Effector memory CD4-positive, alpha-beta T cell (primary cell): ENCODE results near the gene SCO1.

Experiments used
- DNase-seq, 3 donors: peaks; one replicate each; pipeline ENCODE4 v3.0.0-alpha.2; 2020
- H3K27ac ChIP-seq: 2 replicates; pipeline ENCODE4 v1.7.0; 2013; ENCODE audit warnings: mild to moderate bottlenecking, low read length, moderate library complexity; ENCODE audit not compliant: insufficient read depth, poor library complexity, severe bottlenecking
- H3K27me3 ChIP-seq: replicated peaks from 2 replicates; pipeline ENCODE4 v1.7.0; 2013; ENCODE audit warnings: mild to moderate bottlenecking, low read length; ENCODE audit not compliant: insufficient read depth, control insufficient read depth, poor library complexity, severe bottlenecking
- H3K36me3 ChIP-seq: 2 replicates; pipeline ENCODE4 v1.7.0; 2013; ENCODE audit warnings: mild to moderate bottlenecking, low read length, moderate library complexity; ENCODE audit not compliant: control insufficient read depth, insufficient read depth
- H3K4me1 ChIP-seq: 2 replicates; pipeline ENCODE4 v1.7.0; 2013; ENCODE audit warnings: low read length, mild to moderate bottlenecking; ENCODE audit not compliant: control insufficient read depth, insufficient read depth, poor library complexity, severe bottlenecking
- H3K4me3 ChIP-seq: 2 replicates; pipeline ENCODE4 v1.7.0; 2013; ENCODE audit warnings: low read length, low read depth, mild to moderate bottlenecking; ENCODE audit not compliant: insufficient read depth, poor library complexity, severe bottlenecking
- H3K9me3 ChIP-seq: 2 replicates; pipeline ENCODE4 v1.7.0; 2013; ENCODE audit warnings: mild to moderate bottlenecking, low read length, moderate library complexity; ENCODE audit not compliant: control insufficient read depth

SCO1 gene

DNA sequence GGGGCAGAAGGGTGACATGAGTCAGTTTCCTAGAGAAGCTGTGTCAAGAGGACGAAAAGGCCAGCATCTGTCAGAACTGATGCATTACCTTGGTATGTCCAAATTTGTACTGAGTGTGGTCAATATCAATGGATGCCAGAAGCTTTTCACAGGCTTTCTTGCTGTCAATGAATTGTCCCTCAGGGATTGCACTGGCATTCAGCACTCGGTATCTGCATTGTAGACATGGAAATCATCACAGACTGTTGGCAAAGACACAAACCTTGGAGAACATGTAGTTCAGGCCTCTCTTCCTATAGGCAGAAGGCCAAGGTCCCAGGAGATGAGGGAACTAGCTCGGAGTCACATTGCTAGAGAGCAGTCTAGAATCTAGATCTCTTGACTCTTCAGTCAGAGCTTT, 56.9 kb downstream of the SCO1 start:
- no peak for DNase-seq
- Histone ChIP-seq H3K36me3 (peaks cover 19% of the 10 kb centered on the region), H3K9me3 (no peaks in the 10 kb centered on the region), H3K4me1 (no peaks in the 10 kb centered on the region), H3K4me3 (no peak overlapping the region), H3K27me3 (no peaks in the 10 kb centered on the region), H3K27ac (no peak overlapping the region)

GRCh38 chr17:10638151-10638550, 59.2 kb downstream of the SCO1 start:
- Histone ChIP-seq H3K4me3 (no peak overlapping the region), H3K9me3 (no peaks in the 10 kb centered on the region), H3K27ac (no peak overlapping the region), H3K36me3 (peaks cover 22% of the 10 kb centered on the region), H3K4me1 (no peaks in the 10 kb centered on the region), H3K27me3 (no peaks in the 10 kb centered on the region)
- no peak for DNase-seq

- no peak for DNase-seq
- H3K36me3 ChIP-seq: peaks cover 16% of the 10 kb centered on the region
- H3K4me3 ChIP-seq: no peak overlapping the region
Observed at GRCh38 chr17:10635290-10635689, 62.0 kb downstream of the SCO1 start.

GRCh38 chr17:10633738-10634379, 63.5 kb downstream of the SCO1 start:
- H3K36me3 ChIP-seq: peaks cover 14% of the 10 kb centered on the region

More at GRCh38 chr17:10635290-10635689, 62.0 kb downstream of the SCO1 start:
- no peaks in the 10 kb centered on the region for H3K9me3 ChIP-seq
- H3K4me1 ChIP-seq: no peaks in the 10 kb centered on the region
- H3K27ac ChIP-seq: no peak overlapping the region
- no peaks in the 10 kb centered on the region for H3K27me3 ChIP-seq

DNA sequence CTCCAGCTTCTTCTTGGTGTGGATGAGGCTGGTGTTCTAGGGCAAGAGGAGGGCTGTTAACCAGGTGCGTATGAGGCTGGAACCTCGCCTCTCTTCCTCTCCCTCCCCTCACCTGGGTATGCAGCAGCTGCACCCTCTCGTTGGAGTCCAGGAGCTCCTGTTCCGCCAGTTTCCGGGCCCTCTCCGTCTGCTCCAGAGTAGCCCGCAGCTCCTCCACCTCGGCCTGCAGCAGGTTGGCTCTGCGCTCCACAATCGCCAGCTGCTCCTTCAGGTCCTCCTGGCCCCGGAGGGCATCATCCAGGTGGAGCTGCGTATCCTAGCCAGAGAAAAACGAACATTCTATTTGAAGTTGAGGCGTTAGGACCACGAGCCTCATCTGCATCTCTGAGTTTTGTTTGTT, 65.6 kb downstream of the SCO1 start:
- Histone ChIP-seq H3K27ac (no peak overlapping the region), H3K4me1 (no peaks in the 10 kb centered on the region), H3K4me3 (no peak overlapping the region), H3K9me3 (no peaks in the 10 kb centered on the region), H3K36me3 (peaks cover 8% of the 10 kb centered on the region), H3K27me3 (no peaks in the 10 kb centered on the region)
- no peak for DNase-seq

More at GRCh38 chr17:10633738-10634379, 63.5 kb downstream of the SCO1 start:
- Histone ChIP-seq H3K4me3 (no peak overlapping the region), H3K9me3 (no peaks in the 10 kb centered on the region), H3K4me1 (no peaks in the 10 kb centered on the region), H3K27ac (no peak overlapping the region), H3K27me3 (no peaks in the 10 kb centered on the region)
- no peak for DNase-seq

DNA sequence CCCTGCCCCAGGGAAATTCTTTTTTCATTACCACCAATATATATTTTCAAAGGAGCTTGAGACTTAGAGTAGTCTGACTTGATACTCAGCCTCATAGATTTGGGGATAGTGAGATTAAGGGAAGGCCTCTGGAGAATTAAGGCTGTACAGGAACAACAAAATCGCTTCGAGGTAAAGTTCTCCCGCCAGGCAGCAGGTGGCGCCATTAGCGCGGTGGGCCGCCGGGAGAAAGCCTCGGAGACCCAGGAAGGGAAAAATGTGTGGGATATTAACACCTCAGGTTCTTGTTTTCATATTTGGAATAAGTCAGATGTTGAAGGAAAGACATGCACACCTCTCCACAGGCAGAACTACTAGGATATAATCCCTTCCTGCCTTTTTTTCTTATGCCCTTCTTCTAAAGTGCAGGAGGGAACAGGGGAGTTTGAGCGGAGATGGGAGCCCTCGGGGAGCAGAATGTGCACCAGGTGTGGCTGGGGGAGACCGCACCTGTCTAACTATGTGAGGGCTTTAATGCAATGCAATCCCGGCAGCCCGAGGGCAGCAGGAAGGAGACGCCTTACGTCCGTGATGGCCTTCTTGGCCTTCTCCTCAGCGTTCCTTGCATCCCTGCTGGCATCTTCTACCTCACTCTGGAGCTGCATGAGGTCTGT, 66.2 kb downstream of the SCO1 start:
- no peak overlapping the region for H3K4me3 ChIP-seq
- no peaks in the 10 kb centered on the region for H3K4me1 ChIP-seq
- H3K9me3 ChIP-seq: no peaks in the 10 kb centered on the region
- no peak overlapping the region for H3K27ac ChIP-seq
- no peaks in the 10 kb centered on the region for H3K27me3 ChIP-seq
- H3K36me3 ChIP-seq: peaks cover 8% of the 10 kb centered on the region
- DNase-seq: no peak

DNA sequence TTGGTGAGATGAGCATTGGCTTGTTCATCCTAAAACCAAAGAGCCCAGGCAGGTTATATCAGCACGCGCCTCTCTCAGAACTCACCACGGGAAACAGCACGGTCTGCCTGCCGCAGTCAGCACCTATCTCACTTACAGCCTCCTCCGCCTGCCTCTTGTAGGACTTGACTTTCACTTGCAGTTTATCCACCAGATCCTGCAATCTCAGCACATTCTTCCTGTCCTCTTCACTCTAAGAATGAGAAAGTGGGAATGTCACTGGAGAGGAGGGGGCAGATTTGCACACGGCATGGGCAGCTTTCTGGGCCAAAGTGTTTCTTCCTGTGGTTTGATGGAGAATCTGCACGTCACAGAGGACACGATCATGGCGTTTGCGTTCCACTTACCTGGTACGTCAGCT, 67.6 kb downstream of the SCO1 start:
- no peaks in the 10 kb centered on the region for H3K27me3 ChIP-seq
- H3K4me3 ChIP-seq: no peak overlapping the region
- H3K9me3 ChIP-seq: no peaks in the 10 kb centered on the region
- H3K27ac ChIP-seq: no peak overlapping the region
- peaks cover 5% of the 10 kb centered on the region for H3K36me3 ChIP-seq
- no peaks in the 10 kb centered on the region for H3K4me1 ChIP-seq
- DNase-seq: no peak

- Histone ChIP-seq H3K27me3 (no peaks in the 10 kb centered on the region), H3K9me3 (no peaks in the 10 kb centered on the region), H3K27ac (no peak overlapping the region), H3K4me3 (no peak overlapping the region), H3K4me1 (no peaks in the 10 kb centered on the region), H3K36me3 (peaks cover 5% of the 10 kb centered on the region)
- DNase-seq: no peak
Observed at GRCh38 chr17:10628756-10629155, 68.6 kb downstream of the SCO1 start.

GRCh38 chr17:10626390-10626789, 70.9 kb downstream of the SCO1 start:
- Histone ChIP-seq H3K27ac (no peak overlapping the region), H3K27me3 (no peaks in the 10 kb centered on the region), H3K4me1 (no peaks in the 10 kb centered on the region), H3K36me3 (peaks cover 5% of the 10 kb centered on the region), H3K9me3 (no peaks in the 10 kb centered on the region), H3K4me3 (no peak overlapping the region)
- no peak for DNase-seq

GRCh38 chr17:10624969-10625368, 72.4 kb downstream of the SCO1 start:
- no peak for DNase-seq
- no peaks in the 10 kb centered on the region for H3K27me3 ChIP-seq
- H3K36me3 ChIP-seq: peaks cover 5% of the 10 kb centered on the region
- H3K4me1 ChIP-seq: no peaks in the 10 kb centered on the region
- H3K27ac ChIP-seq: no peak overlapping the region
- no peaks in the 10 kb centered on the region for H3K9me3 ChIP-seq
- H3K4me3 ChIP-seq: no peak overlapping the region
